Endothelial cell (in vitro differentiated cells): Measurements from ENCODE around the gene BANF2. TPM values are rescaled to one million over a fixed set of nuclear protein-coding genes. Genes with fewer than 3 reads are reported as not detected.

Source experiments
- DNase-seq: peaks from one replicate; pipeline ENCODE4 v3.0.0; 2021; ENCODE audit warnings: low spot score
- H3K27ac Mint-ChIP-seq: one replicate; pipeline ENCODE4 v1.8.0; 2021; ENCODE audit warnings: mixed read lengths, inconsistent platforms; ENCODE audit not compliant: unreplicated experiment
- H3K27me3 Mint-ChIP-seq: one replicate; pipeline ENCODE4 v1.8.0; 2021; ENCODE audit warnings: mild to moderate bottlenecking, moderate library complexity, mixed read lengths, inconsistent platforms; ENCODE audit not compliant: unreplicated experiment
- H3K36me3 Mint-ChIP-seq: one replicate; pipeline ENCODE4 v1.8.0; 2021; ENCODE audit warnings: mild to moderate bottlenecking, low read depth, mixed read lengths, inconsistent platforms; ENCODE audit not compliant: unreplicated experiment
- H3K4me1 Mint-ChIP-seq: one replicate; pipeline ENCODE4 v1.8.0; 2021; ENCODE audit warnings: mild to moderate bottlenecking, mixed read lengths, inconsistent platforms; ENCODE audit not compliant: unreplicated experiment
- H3K4me3 Mint-ChIP-seq: one replicate; pipeline ENCODE4 v1.8.0; 2021; ENCODE audit warnings: mild to moderate bottlenecking, mixed read lengths, inconsistent platforms; ENCODE audit not compliant: unreplicated experiment
- H3K9me3 Mint-ChIP-seq: one replicate; pipeline ENCODE4 v1.8.0; 2021; ENCODE audit warnings: mixed read lengths, inconsistent platforms; ENCODE audit not compliant: unreplicated experiment
- CTCF ChIP-seq: fragments of 200-600 bp; sonication (generic); IDR thresholded peaks from one replicate; pipeline ENCODE4 v1.5.0; 2021; ENCODE audit warnings: antibody characterized with exemption; ENCODE audit not compliant: unreplicated experiment
- total RNA-seq: library from RNA; stranded (reverse); fragmentation: NEBNext Ultra II Directional; extraction: Animal tissue kit (Norgen Biotek cat#: 25700); gene quantifications from one replicate; pipeline ENCODE4 v1.2.1, GENCODE V29; 2021; ENCODE audit not compliant: unreplicated experiment

BANF2 gene
- total RNA-seq, 1 donor from 2014 or later = not detected

DNA sequence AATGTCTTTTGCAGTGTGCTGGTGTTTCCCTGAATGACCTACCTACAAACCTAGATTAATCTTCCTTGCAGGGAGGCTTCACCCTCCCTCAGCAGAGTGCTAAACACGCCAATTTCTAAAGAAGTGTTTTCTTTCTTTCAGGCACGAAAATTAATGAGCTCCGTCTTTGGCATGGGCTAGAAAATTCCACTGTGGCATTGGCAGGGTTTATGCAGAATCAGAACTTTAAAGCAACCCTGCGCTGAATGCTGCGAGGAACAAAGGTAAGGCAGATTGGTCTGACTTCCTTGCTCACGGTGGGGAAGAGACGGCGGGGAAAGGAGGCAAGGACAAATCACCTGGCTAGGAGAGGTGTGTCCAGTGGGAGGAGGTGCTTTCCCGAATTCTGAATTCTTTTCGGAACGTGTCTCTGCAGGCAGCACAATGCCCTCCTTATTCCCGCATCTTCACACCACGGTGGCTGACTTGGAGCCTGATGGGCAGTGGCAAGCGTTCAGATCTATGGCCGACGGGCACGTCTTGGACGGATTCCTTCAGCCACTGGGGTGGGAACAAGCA lies 6.2 kb upstream of the BANF2 start:
- Mint-ChIP-seq H3K4me1 (no peaks in the 10 kb centered on the region), H3K4me3 (no peak overlapping the region), H3K27me3 (peaks cover 2% of the 10 kb centered on the region), H3K27ac (no peak overlapping the region), H3K9me3 (peaks cover 5% of the 10 kb centered on the region), H3K36me3 (no peaks in the 10 kb centered on the region)
- DNase-seq = no peak
- TF ChIP-seq CTCF = no peak

- no peak overlapping the region for H3K27ac Mint-ChIP-seq
- H3K4me3 Mint-ChIP-seq = no peak overlapping the region
- no peaks in the 10 kb centered on the region for H3K36me3 Mint-ChIP-seq
- DNase-seq = no peak
- no peaks in the 10 kb centered on the region for H3K4me1 Mint-ChIP-seq
- no peak for TF ChIP-seq CTCF
- peaks cover 2% of the 10 kb centered on the region for H3K27me3 Mint-ChIP-seq
- H3K9me3 Mint-ChIP-seq = peaks cover 5% of the 10 kb centered on the region
These were observed 5.0 kb upstream of the BANF2 start for GRCh38 chr20:17694767-17695166.

- peaks cover 5% of the 10 kb centered on the region for H3K9me3 Mint-ChIP-seq
- H3K4me3 Mint-ChIP-seq = no peak overlapping the region
- peaks cover 2% of the 10 kb centered on the region for H3K27me3 Mint-ChIP-seq
- no peak for TF ChIP-seq CTCF
- no peak overlapping the region for H3K27ac Mint-ChIP-seq
- no peak for DNase-seq
- H3K4me1 Mint-ChIP-seq = no peaks in the 10 kb centered on the region
- H3K36me3 Mint-ChIP-seq = no peaks in the 10 kb centered on the region
These were observed 3.5 kb upstream of the BANF2 start for GRCh38 chr20:17696287-17696686.

DNA sequence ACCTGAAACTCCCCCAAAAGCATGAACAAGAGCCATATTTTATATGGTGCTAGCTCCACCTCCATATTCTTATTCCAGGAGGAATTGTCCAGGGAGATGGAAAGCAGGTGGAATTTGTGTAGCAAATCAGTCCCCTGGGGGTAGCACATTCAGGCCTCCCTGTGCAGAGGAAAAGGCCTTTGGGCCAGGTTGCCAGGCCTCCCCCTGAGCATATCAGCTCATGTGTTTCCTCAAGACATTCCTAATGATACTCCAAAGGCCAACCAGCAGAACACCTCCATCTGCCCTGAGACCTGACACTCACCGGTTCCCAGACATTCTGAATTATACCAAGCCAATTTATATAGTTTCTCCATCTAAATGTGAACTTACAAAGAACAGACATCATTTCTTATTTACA lies 2.6 kb upstream of the BANF2 start:
- DNase-seq = no peak
- H3K9me3 Mint-ChIP-seq = peaks cover 5% of the 10 kb centered on the region
- no peak overlapping the region for H3K4me3 Mint-ChIP-seq
- no peak for TF ChIP-seq CTCF
- no peaks in the 10 kb centered on the region for H3K36me3 Mint-ChIP-seq
- H3K4me1 Mint-ChIP-seq = no peaks in the 10 kb centered on the region
- H3K27me3 Mint-ChIP-seq = peaks cover 2% of the 10 kb centered on the region
- no peak overlapping the region for H3K27ac Mint-ChIP-seq

GRCh38 chr20:17698384-17698783 lies 1.4 kb upstream of the BANF2 start:
- no peak for TF ChIP-seq CTCF
- Mint-ChIP-seq H3K4me1 (no peaks in the 10 kb centered on the region), H3K27ac (no peak overlapping the region), H3K4me3 (no peak overlapping the region), H3K9me3 (peaks cover 5% of the 10 kb centered on the region), H3K36me3 (no peaks in the 10 kb centered on the region), H3K27me3 (peaks cover 2% of the 10 kb centered on the region)
- DNase-seq = no peak
